ENCODE data around the gene DLX4. TPM values are rescaled to one million over a fixed set of nuclear protein-coding genes. Genes with fewer than 3 reads are reported as not detected.

Gene DLX4
- total and polyA plus RNA-seq, 10 of the 15 experiments (the other 5 are each of a cell fraction or from before 2014, with no cell fraction given) = 0.05 to 0.29 (median 0.15) TPM

DNA sequence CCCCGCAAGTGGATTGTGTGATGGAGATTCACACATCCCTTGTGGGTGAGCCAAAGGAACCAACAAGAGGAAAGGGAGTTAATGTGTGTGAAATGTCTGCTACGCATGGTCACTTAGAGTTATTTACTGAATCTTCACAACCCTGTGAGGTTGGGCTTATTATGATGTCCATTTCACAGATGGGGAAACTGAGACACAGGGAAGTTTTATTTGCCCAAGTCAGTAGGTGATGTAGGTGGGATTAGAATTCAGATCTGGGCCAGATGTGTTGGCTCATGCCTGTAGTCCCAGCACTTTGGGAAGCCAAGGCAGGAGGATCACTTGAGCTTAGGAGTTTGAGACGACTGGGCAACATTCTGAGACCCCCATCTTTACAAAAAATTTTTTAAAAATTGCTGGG is 11.6 kb upstream of the DLX4 start:
- POLR2A ChIA-PET = no interaction called here
- H3K4me2 ChIP-seq (ENCODE audit: control insufficient read depth, insufficient read depth) = no peak overlapping the region
- no peaks in the 10 kb centered on the region for H3K36me3 ChIP-seq (ENCODE audit: control insufficient read depth in 2 of 2, insufficient read depth in 2 of 2, low read length in 1 of 2)
- no peak for ATAC-seq
- TF ChIP-seq FOS (IDR thresholded peaks at IDR 0.05; ENCODE audit: borderline replicate concordance, extremely low read depth, insufficient read length) = no peak
- no peak for TF ChIP-seq YY1 (IDR thresholded peaks at IDR 0.05; ENCODE audit: low read depth, low read length)
- TF ChIP-seq CEBPB (IDR thresholded peaks at IDR 0.05; ENCODE audit: borderline replicate concordance in 1 of 2, low read depth in 2 of 2, low read length in 2 of 2) = no peak
- TF ChIP-seq SP1 (IDR thresholded peaks at IDR 0.05; ENCODE audit: low read depth, low read length) = no peak
- no peak for TF ChIP-seq MEF2B (IDR thresholded peaks at IDR 0.05; ENCODE audit: partially characterized antibody, poor library complexity, severe bottlenecking)
- TF ChIP-seq USF2 (IDR thresholded peaks at IDR 0.05; ENCODE audit: borderline replicate concordance, low read depth, low read length) = no peak
- no peak for TF ChIP-seq NBN (IDR thresholded peaks at IDR 0.05)
- TF ChIP-seq STAT1 (conservative IDR thresholded peaks at IDR 0.05) = no peak
- TF ChIP-seq, protein P1, sequence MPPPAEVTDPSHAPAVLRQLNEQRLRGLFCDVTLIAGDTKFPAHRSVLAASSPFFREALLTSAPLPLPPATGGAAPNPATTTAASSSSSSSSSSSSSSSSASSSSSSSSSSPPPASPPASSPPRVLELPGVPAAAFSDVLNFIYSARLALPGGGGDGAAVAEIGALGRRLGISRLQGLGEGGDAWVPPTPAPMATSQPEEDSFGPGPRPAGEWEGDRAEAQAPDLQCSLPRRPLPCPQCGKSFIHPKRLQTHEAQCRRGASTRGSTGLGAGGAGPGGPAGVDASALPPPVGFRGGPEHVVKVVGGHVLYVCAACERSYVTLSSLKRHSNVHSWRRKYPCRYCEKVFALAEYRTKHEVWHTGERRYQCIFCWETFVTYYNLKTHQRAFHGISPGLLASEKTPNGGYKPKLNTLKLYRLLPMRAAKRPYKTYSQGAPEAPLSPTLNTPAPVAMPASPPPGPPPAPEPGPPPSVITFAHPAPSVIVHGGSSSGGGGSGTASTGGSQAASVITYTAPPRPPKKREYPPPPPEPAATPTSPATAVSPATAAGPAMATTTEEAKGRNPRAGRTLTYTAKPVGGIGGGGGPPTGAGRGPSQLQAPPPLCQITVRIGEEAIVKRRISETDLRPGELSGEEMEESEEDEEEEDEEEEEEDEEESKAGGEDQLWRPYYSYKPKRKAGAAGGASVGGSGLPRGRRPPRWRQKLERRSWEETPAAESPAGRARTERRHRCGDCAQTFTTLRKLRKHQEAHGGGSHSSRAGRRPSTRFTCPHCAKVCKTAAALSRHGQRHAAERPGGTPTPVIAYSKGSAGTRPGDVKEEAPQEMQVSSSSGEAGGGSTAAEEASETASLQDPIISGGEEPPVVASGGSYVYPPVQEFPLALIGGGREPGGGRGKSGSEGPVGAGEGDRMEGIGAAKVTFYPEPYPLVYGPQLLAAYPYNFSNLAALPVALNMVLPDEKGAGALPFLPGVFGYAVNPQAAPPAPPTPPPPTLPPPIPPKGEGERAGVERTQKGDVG (CRISPR knock-in tag; IDR thresholded peaks at IDR 0.05) = no peak
- TF ChIP-seq NFXL1 (IDR thresholded peaks at IDR 0.05; ENCODE audit: borderline replicate concordance) = no peak
- TF ChIP-seq HDAC2 (IDR thresholded peaks at IDR 0.05) = no peak
- no peak for TF ChIP-seq SUZ12 (IDR thresholded peaks at IDR 0.05; ENCODE audit: unreplicated experiment)
- no peak for TF ChIP-seq BMI1 (IDR thresholded peaks at IDR 0.05; ENCODE audit: borderline replicate concordance)
- no peak for TF ChIP-seq RFX5 (IDR thresholded peaks at IDR 0.05; ENCODE audit: low read depth, low read length)
- TF ChIP-seq, protein P2, sequence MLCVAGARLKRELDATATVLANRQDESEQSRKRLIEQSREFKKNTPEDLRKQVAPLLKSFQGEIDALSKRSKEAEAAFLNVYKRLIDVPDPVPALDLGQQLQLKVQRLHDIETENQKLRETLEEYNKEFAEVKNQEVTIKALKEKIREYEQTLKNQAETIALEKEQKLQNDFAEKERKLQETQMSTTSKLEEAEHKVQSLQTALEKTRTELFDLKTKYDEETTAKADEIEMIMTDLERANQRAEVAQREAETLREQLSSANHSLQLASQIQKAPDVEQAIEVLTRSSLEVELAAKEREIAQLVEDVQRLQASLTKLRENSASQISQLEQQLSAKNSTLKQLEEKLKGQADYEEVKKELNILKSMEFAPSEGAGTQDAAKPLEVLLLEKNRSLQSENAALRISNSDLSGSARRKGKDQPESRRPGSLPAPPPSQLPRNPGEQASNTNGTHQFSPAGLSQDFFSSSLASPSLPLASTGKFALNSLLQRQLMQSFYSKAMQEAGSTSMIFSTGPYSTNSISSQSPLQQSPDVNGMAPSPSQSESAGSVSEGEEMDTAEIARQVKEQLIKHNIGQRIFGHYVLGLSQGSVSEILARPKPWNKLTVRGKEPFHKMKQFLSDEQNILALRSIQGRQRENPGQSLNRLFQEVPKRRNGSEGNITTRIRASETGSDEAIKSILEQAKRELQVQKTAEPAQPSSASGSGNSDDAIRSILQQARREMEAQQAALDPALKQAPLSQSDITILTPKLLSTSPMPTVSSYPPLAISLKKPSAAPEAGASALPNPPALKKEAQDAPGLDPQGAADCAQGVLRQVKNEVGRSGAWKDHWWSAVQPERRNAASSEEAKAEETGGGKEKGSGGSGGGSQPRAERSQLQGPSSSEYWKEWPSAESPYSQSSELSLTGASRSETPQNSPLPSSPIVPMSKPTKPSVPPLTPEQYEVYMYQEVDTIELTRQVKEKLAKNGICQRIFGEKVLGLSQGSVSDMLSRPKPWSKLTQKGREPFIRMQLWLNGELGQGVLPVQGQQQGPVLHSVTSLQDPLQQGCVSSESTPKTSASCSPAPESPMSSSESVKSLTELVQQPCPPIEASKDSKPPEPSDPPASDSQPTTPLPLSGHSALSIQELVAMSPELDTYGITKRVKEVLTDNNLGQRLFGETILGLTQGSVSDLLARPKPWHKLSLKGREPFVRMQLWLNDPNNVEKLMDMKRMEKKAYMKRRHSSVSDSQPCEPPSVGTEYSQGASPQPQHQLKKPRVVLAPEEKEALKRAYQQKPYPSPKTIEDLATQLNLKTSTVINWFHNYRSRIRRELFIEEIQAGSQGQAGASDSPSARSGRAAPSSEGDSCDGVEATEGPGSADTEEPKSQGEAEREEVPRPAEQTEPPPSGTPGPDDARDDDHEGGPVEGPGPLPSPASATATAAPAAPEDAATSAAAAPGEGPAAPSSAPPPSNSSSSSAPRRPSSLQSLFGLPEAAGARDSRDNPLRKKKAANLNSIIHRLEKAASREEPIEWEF (IDR thresholded peaks at IDR 0.05; ENCODE audit: insufficient replicate concordance, low read depth, low read length) = no peak
- intact Hi-C loops (cut with micrococcal nuclease; ENCODE audit: unreplicated experiment) (no loop called here), in situ Hi-C loops (cut with MboI) (no loop called here)
- SMC1A ChIA-PET (ENCODE audit: uncharacterized antibody, unreplicated experiment) = no interaction called here
- H3K4me3 ChIP-seq = no peak overlapping the region
- H3K27me3 ChIP-seq (replicated peaks in 1 of 2; ENCODE audit: control insufficient read depth in 2 of 2, insufficient read depth in 2 of 2, low read length in 1 of 2) = no peaks in the 10 kb centered on the region; a peak in 2 of 4 replicates
- no TSS peak for BruUV-seq (replicated peaks)
- H4K20me1 ChIP-seq (ENCODE audit: control insufficient read depth, insufficient read depth) = no peaks in the 10 kb centered on the region
- no peak for DNase-seq (ENCODE audit: low read depth, low spot score)
- no peaks in the 10 kb centered on the region for H3K4me1 ChIP-seq (ENCODE audit: control insufficient read depth, insufficient read depth, low read length)
- H3K27ac ChIP-seq (ENCODE audit: control insufficient read depth, insufficient read depth) = no peak overlapping the region
- no peak overlapping the region for H2AFZ ChIP-seq (ENCODE audit: control insufficient read depth, low read depth, low read length)
- CTCF ChIA-PET = interaction anchor here (0.9 to 1.6 kb wide), 3 partner anchors 22 to 130 kb away, joined by 3 to 6 read pairs (median 3); no protein-coding TSS in a partner anchor
- FAIRE-seq = no peak
- RAD21 ChIA-PET (ENCODE audit: unreplicated experiment) = interaction anchor here (1.5 kb wide), 1 partner anchor 41 kb away, joined by 4 read pairs; no protein-coding TSS in a partner anchor
- 15% methylated on average over 3 of the region's 3 CpGs for WGBS (ENCODE audit: insufficient coverage, insufficient replicate concordance, low lambda C conversion rate, missing lambda C conversion rate)
- no peaks in the 10 kb centered on the region for H3K9me3 ChIP-seq (replicated peaks; ENCODE audit: control insufficient read depth, insufficient read depth, low read length)
- no peak overlapping the region for H3K9ac ChIP-seq (ENCODE audit: control insufficient read depth, insufficient read depth, low read length)
- no peaks in the 10 kb centered on the region for H3K79me2 ChIP-seq (ENCODE audit: control insufficient read depth, insufficient read depth, low read length)
